GM18499 (cell line): Measurements from ENCODE around the gene MTUS2.

ENCODE experiments used
- ATAC-seq: cut with Tn5 transposase; IDR thresholded peaks from one replicate; pipeline ENCODE4 v1.9.1; 2021; ENCODE audit warnings: moderate number of reproducible peaks; ENCODE audit not compliant: insufficient read depth, unreplicated experiment

MTUS2 gene

GRCh38 chr13:29101409-29101808, 281.3 kb downstream of the MTUS2 start:
- no peak for ATAC-seq

DNA sequence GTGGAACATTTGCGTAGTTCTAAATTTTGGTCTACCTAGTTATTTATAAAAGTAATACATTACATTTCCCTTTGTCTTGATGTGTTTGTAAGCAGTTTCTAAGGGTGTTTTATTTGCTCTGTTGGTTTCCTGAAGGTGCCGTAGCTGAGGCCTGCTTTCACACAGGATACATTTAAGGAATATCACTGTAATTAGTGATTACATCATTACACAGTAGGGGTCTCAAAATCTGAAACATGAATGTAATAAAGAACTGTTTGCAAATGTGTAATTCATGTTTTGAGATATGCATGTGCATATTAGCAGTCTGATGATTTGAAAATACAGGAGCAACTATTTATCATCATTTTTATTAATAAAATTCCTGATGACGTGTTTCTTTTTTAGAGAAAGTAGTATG, 281.8 kb downstream of the MTUS2 start:
- no peak for ATAC-seq

- ATAC-seq = no peak
Observed at GRCh38 chr13:29103065-29103800, 283.1 kb downstream of the MTUS2 start.

- no peak for ATAC-seq
Observed at GRCh38 chr13:29104461-29104860, 284.3 kb downstream of the MTUS2 start.

GRCh38 chr13:29105779-29106178, 285.6 kb downstream of the MTUS2 start:
- no peak for ATAC-seq

- ATAC-seq = no peak
Observed at GRCh38 chr13:29106651-29107050, 286.5 kb downstream of the MTUS2 start.

DNA sequence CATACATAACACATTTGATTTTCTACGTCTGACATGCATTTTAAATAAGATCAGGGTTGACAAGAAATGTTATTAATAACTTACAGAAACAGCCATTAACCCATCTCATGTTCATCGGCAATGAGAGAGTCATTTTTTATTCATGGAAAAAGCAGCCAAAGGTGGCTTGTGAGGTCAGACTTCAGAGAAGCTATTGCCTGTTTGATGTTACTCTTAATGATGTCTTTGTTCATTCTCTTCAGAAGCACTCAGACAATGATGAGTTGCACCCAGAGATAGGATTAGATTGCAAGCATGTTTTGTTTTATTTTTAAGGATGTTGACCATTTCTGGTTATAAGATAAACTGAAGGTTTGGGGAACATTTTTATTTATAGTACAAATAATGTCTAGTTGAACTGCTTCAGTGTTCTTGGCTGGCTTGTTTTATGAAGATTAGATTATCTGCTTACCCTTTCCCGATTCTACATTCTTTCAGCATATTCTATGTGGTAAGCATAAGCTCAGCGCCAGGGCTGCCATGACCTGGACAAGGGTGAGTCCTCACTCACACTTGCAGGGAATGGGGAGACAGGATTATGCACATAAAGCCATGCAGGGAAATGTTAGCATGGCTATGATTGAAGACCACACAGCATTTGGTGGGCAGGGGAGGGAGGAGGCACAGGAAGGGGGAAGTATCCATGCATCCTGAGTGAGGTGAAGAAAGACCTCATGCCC, 288.1 kb downstream of the MTUS2 start:
- ATAC-seq = no peak

GRCh38 chr13:29109987-29110386, 289.8 kb downstream of the MTUS2 start:
- ATAC-seq = no peak

GRCh38 chr13:29111446-29111845, 291.3 kb downstream of the MTUS2 start:
- no peak for ATAC-seq

GRCh38 chr13:29115842-29116241, 295.7 kb downstream of the MTUS2 start:
- no peak for ATAC-seq

- no peak for ATAC-seq
Observed at GRCh38 chr13:29117663-29118062, 297.5 kb downstream of the MTUS2 start.

DNA sequence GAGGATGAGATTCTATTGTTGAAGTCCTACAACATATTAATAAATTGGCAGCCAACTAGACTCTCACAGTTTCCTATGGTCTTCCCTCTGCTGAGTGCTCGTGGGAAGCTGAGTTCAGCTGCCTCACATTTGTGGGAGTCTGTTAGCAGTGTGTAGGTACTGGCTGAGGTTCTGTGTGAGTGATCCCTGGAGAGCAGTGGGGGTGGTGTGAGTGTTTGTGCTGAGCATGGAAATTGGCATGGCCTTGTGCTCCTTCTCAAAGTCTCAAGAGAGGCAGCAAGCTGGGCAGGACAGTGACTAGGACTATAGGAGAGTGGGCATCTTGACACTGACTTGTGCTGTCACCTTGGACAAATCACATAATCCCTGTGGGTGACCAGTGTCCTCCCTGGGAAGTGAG, 298.3 kb downstream of the MTUS2 start:
- no peak for ATAC-seq

DNA sequence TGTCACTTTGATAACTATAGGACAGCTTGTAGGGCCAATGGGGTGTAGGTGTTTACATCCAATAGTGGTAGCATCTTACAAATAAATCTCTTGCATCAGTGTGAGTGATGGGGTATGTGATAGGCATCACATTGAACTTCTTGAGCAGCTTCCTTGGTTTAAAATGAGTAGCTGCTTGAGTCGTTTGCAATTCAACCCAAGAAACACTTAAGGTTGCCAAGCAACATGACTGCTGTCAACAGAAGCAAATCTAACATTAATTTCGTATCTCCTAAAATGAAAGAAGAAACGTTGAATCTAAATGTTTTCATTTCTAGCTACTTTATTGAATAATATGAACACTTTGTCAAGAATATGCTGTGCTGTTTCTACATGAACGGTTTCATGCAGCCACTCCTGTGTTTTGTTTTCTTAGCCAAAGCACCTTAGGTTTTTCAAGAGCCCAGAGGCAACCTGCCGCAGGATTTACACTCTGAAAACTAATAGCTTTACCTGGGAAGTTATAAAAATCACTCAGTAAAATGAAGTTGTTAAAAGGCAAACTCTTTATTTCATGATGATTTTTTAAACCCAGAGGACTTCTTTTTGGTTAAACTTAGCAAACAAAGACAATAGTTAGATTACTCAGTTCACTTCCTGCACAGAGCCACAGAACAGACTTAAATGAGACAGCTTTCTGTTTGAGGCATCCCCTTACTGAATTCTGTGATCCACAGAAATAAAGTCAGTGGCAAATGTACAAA, 305.2 kb downstream of the MTUS2 start:
- peak; percentile 43 for ATAC-seq

DNA sequence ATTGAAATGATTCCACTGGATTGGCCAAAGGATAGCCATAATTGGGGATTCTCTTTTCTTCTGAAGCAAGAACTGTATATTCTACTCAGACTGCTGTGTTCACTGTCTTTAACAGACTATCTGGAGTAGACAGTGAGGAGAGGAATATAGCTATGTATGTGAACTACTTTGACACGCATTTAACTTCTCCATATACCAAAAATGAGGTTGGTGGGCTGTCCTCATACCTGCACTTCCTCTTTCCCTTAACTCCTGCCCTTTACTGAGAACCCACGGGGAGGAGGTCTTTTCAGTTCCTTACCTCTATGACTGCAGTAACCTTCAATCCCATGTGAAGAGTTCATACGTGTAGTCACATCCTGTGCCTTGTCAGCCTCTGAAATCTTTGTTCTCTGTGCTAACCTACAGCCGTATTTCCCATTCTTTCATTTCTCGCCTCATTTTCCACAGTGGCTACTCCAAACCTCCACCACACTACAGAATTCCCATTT, 305.8 kb downstream of the MTUS2 start:
- peak; percentile 51 for ATAC-seq

GRCh38 chr13:29129616-29130015, 309.5 kb downstream of the MTUS2 start:
- no peak for ATAC-seq

DNA sequence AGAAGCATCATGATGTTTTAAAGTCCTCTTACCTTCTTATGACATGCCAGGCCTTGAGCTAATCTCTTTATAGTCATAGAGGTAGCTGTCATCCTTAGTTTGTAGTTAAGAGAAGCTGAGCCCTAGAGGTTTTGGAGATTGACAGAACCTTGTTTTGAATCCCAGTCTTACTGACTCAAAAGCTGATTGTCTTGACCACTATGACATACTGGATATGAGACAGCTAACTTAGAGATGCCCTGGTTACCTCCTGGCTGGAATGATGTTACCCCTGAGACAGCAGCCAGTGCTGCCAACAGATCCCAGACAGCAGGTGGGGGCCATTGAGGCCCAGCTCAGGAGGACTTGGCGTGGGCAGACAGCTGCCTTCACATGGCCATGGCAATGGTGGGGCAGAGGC, 311.0 kb downstream of the MTUS2 start:
- no peak for ATAC-seq

DNA sequence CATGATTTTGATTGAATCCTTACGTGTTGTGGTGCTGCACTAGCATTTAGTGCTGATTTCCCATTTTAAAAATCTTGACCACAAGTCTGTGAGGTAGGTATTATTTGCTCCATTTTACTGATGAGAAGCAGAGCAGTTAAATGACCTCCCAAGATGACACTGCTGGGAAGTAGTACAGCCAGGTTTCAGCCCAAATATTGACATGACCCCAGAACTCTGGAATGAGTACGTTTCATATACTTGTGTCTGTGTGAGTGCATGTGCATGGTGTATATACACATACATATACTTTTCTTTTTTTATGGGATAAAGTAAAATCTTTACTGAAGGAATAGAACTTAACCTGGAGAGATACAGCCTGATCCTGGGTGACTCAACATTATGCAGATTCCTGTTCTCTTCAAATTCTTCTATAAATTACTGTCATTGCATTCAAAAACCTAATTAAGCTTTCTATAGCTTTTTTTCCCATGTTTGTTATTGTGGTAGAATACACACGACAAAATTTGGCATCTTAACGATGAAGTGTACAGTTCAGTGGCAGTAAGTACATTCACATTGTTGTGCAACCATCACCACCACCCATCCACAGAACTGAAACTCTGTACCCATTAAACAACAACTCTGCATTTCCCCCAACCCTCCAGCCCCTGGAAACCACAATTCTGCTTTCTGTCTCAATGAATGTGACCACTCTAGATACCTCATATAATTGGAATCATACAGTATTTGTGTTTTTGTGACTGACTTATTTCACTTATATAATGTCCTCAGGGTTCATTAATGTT, 311.9 kb downstream of the MTUS2 start:
- ATAC-seq = no peak

GRCh38 chr13:29136341-29136740, 316.2 kb downstream of the MTUS2 start:
- ATAC-seq = no peak

GRCh38 chr13:29137016-29137415, 316.9 kb downstream of the MTUS2 start:
- ATAC-seq = no peak

- ATAC-seq = no peak
Observed at GRCh38 chr13:29137995-29138394, 317.9 kb downstream of the MTUS2 start.
